ENCODE results near the gene ABCA1.

Gene ABCA1

GRCh38 chr9:104883169-104883568 is 44.8 kb downstream of the ABCA1 start:
- Histone ChIP-seq H3K27me3 (replicated peaks in 2 of 5; ENCODE audit: control insufficient read depth in 4 of 5, insufficient read depth in 5 of 5, low read length in 4 of 5) (no peaks in the 10 kb centered on the region), H3K27ac (ENCODE audit: insufficient read depth in 1 of 2, low read depth in 1 of 2, low read length in 2 of 2, poor library complexity in 1 of 2, severe bottlenecking in 2 of 2) (no peak overlapping the region), H3K4me1 (ENCODE audit: control extremely low read depth in 1 of 4, control insufficient read depth in 4 of 4, insufficient read depth in 4 of 4, low read length in 3 of 4) (no peaks in the 10 kb centered on the region), H3K36me3 (ENCODE audit: control insufficient read depth in 4 of 4, insufficient read depth in 4 of 4, low read length in 3 of 4) (peaks cover 0 to 8% (median 4%) of the 10 kb centered on the region in 4 experiments), H3K4me3 (ENCODE audit: control insufficient read depth in 1 of 7, extremely low read depth in 1 of 7, insufficient read depth in 4 of 7, low read depth in 2 of 7, low read length in 6 of 7) (no peak overlapping the region), H3K9me3 (ENCODE audit: control extremely low read depth in 1 of 5, control insufficient read depth in 4 of 5, insufficient read depth in 2 of 5, low read depth in 1 of 5, low read length in 4 of 5) (no peaks in the 10 kb centered on the region)
- 100% methylated on average over 2 of the region's 2 CpGs for WGBS (ENCODE audit: insufficient coverage)
- ChIA-PET POLR2A (no interaction called here), CTCF (interaction anchor here (0.6 to 1.4 kb wide), 5 partner anchors 10 to 27 kb away, joined by 3 to 4 read pairs (median 3); no protein-coding TSS in a partner anchor)
- DNase-seq, result no peak

GRCh38 chr9:104882566-104882965 is 45.4 kb downstream of the ABCA1 start:
- no peaks in the 10 kb centered on the region for H3K9me3 ChIP-seq (ENCODE audit: control extremely low read depth in 1 of 5, control insufficient read depth in 4 of 5, insufficient read depth in 2 of 5, low read depth in 1 of 5, low read length in 4 of 5)
- POLR2A ChIA-PET, result no interaction called here
- H3K4me1 ChIP-seq (ENCODE audit: control extremely low read depth in 1 of 4, control insufficient read depth in 4 of 4, insufficient read depth in 4 of 4, low read length in 3 of 4), result no peaks in the 10 kb centered on the region
- no peak overlapping the region for H3K4me3 ChIP-seq (ENCODE audit: control insufficient read depth in 1 of 7, extremely low read depth in 1 of 7, insufficient read depth in 4 of 7, low read depth in 2 of 7, low read length in 6 of 7)
- H3K27ac ChIP-seq (ENCODE audit: insufficient read depth in 1 of 2, low read depth in 1 of 2, low read length in 2 of 2, poor library complexity in 1 of 2, severe bottlenecking in 2 of 2), result no peak overlapping the region
- no peak for DNase-seq
- H3K27me3 ChIP-seq (replicated peaks in 2 of 5; ENCODE audit: control insufficient read depth in 4 of 5, insufficient read depth in 5 of 5, low read length in 4 of 5), result no peaks in the 10 kb centered on the region
- CTCF ChIA-PET, result interaction anchor here (0.6 to 1.4 kb wide), 3 partner anchors 10 to 28 kb away, joined by 3 to 4 read pairs (median 4); no protein-coding TSS in a partner anchor
- peaks cover 0 to 8% (median 3%) of the 10 kb centered on the region in 4 experiments for H3K36me3 ChIP-seq (ENCODE audit: control insufficient read depth in 4 of 4, insufficient read depth in 4 of 4, low read length in 3 of 4)

GRCh38 chr9:104882086-104882485 is 45.9 kb downstream of the ABCA1 start:
- 100% methylated on average over 4 of the region's 4 CpGs for WGBS (ENCODE audit: insufficient coverage)
- ChIA-PET CTCF (interaction anchor here (0.8 to 1.0 kb wide), 2 partner anchors 28 to 278 kb away, joined by 3 read pairs; no protein-coding TSS in a partner anchor), POLR2A (no interaction called here)
- Histone ChIP-seq H3K4me1 (ENCODE audit: control extremely low read depth in 1 of 4, control insufficient read depth in 4 of 4, insufficient read depth in 4 of 4, low read length in 3 of 4) (no peaks in the 10 kb centered on the region), H3K27ac (ENCODE audit: insufficient read depth in 1 of 2, low read depth in 1 of 2, low read length in 2 of 2, poor library complexity in 1 of 2, severe bottlenecking in 2 of 2) (no peak overlapping the region), H3K27me3 (replicated peaks in 2 of 5; ENCODE audit: control insufficient read depth in 4 of 5, insufficient read depth in 5 of 5, low read length in 4 of 5) (no peaks in the 10 kb centered on the region), H3K36me3 (ENCODE audit: control insufficient read depth in 4 of 4, insufficient read depth in 4 of 4, low read length in 3 of 4) (peaks cover 0 to 8% (median 3%) of the 10 kb centered on the region in 4 experiments), H3K4me3 (ENCODE audit: control insufficient read depth in 1 of 7, extremely low read depth in 1 of 7, insufficient read depth in 4 of 7, low read depth in 2 of 7, low read length in 6 of 7) (no peak overlapping the region), H3K9me3 (ENCODE audit: control extremely low read depth in 1 of 5, control insufficient read depth in 4 of 5, insufficient read depth in 2 of 5, low read depth in 1 of 5, low read length in 4 of 5) (no peaks in the 10 kb centered on the region)
- no peak for DNase-seq

- no peaks in the 10 kb centered on the region for H3K4me1 ChIP-seq (ENCODE audit: control extremely low read depth in 1 of 4, control insufficient read depth in 4 of 4, insufficient read depth in 4 of 4, low read length in 3 of 4)
- 97% methylated on average over 3 of the region's 5 CpGs for WGBS (ENCODE audit: insufficient coverage)
- no peak overlapping the region for H3K27ac ChIP-seq (ENCODE audit: insufficient read depth in 1 of 2, low read depth in 1 of 2, low read length in 2 of 2, poor library complexity in 1 of 2, severe bottlenecking in 2 of 2)
- POLR2A ChIA-PET, result interaction anchor here (1.1 kb wide), 1 partner anchor 21 kb away, joined by 3 read pairs; no protein-coding TSS in a partner anchor
- CTCF ChIA-PET, result interaction anchor here (0.6 to 1.2 kb wide), 2 partner anchors 19 to 288 kb away, joined by 3 to 4 read pairs; no protein-coding TSS in a partner anchor
- no peaks in the 10 kb centered on the region for H3K9me3 ChIP-seq (ENCODE audit: control extremely low read depth in 1 of 5, control insufficient read depth in 4 of 5, insufficient read depth in 2 of 5, low read depth in 1 of 5, low read length in 4 of 5)
- peaks cover 0 to 7% (median 0%) of the 10 kb centered on the region in 4 experiments for H3K36me3 ChIP-seq (ENCODE audit: control insufficient read depth in 4 of 4, insufficient read depth in 4 of 4, low read length in 3 of 4)
- H3K27me3 ChIP-seq (replicated peaks in 2 of 5; ENCODE audit: control insufficient read depth in 4 of 5, insufficient read depth in 5 of 5, low read length in 4 of 5), result no peaks in the 10 kb centered on the region
- no peak overlapping the region for H3K4me3 ChIP-seq (ENCODE audit: control insufficient read depth in 1 of 7, extremely low read depth in 1 of 7, insufficient read depth in 4 of 7, low read depth in 2 of 7, low read length in 6 of 7)
- DNase-seq, result no peak
Observed at GRCh38 chr9:104879555-104880309, 48.2 kb downstream of the ABCA1 start.

- no peak overlapping the region for H3K4me3 ChIP-seq (ENCODE audit: control insufficient read depth in 1 of 7, extremely low read depth in 1 of 7, insufficient read depth in 4 of 7, low read depth in 2 of 7, low read length in 6 of 7)
- no peak for DNase-seq
- no peak overlapping the region for H3K27ac ChIP-seq (ENCODE audit: insufficient read depth in 1 of 2, low read depth in 1 of 2, low read length in 2 of 2, poor library complexity in 1 of 2, severe bottlenecking in 2 of 2)
- POLR2A ChIA-PET, result no interaction called here
- peaks cover 0 to 2% (median 0%) of the 10 kb centered on the region in 4 experiments for H3K36me3 ChIP-seq (ENCODE audit: control insufficient read depth in 4 of 4, insufficient read depth in 4 of 4, low read length in 3 of 4)
- CTCF ChIA-PET, result interaction anchor here (0.6 to 1.4 kb wide), 4 partner anchors 12 to 255 kb away, joined by 3 to 5 read pairs (median 3); no protein-coding TSS in a partner anchor
- WGBS (ENCODE audit: insufficient coverage), result no CpG with 5 or more reads among the region's 1 CpG
- H3K9me3 ChIP-seq (ENCODE audit: control extremely low read depth in 1 of 5, control insufficient read depth in 4 of 5, insufficient read depth in 2 of 5, low read depth in 1 of 5, low read length in 4 of 5), result no peaks in the 10 kb centered on the region
- H3K4me1 ChIP-seq (ENCODE audit: control extremely low read depth in 1 of 4, control insufficient read depth in 4 of 4, insufficient read depth in 4 of 4, low read length in 3 of 4), result peaks cover 0 to 6% (median 0%) of the 10 kb centered on the region in 4 experiments
- H3K27me3 ChIP-seq (replicated peaks in 2 of 5; ENCODE audit: control insufficient read depth in 4 of 5, insufficient read depth in 5 of 5, low read length in 4 of 5), result no peaks in the 10 kb centered on the region
Observed at GRCh38 chr9:104876587-104876986, 51.4 kb downstream of the ABCA1 start.

GRCh38 chr9:104875897-104876296 is 52.1 kb downstream of the ABCA1 start:
- no peaks in the 10 kb centered on the region for H3K27me3 ChIP-seq (replicated peaks in 2 of 5; ENCODE audit: control insufficient read depth in 4 of 5, insufficient read depth in 5 of 5, low read length in 4 of 5)
- no peak overlapping the region for H3K27ac ChIP-seq (ENCODE audit: insufficient read depth in 1 of 2, low read depth in 1 of 2, low read length in 2 of 2, poor library complexity in 1 of 2, severe bottlenecking in 2 of 2)
- H3K4me1 ChIP-seq (ENCODE audit: control extremely low read depth in 1 of 4, control insufficient read depth in 4 of 4, insufficient read depth in 4 of 4, low read length in 3 of 4), result peaks cover 0 to 6% (median 0%) of the 10 kb centered on the region in 4 experiments
- no peak overlapping the region for H3K4me3 ChIP-seq (ENCODE audit: control insufficient read depth in 1 of 7, extremely low read depth in 1 of 7, insufficient read depth in 4 of 7, low read depth in 2 of 7, low read length in 6 of 7)
- no peaks in the 10 kb centered on the region for H3K9me3 ChIP-seq (ENCODE audit: control extremely low read depth in 1 of 5, control insufficient read depth in 4 of 5, insufficient read depth in 2 of 5, low read depth in 1 of 5, low read length in 4 of 5)
- ChIA-PET CTCF (interaction anchor here (1.0 to 1.4 kb wide), 3 partner anchors 11 to 50 kb away, joined by 3 to 5 read pairs (median 3); no protein-coding TSS in a partner anchor), POLR2A (no interaction called here)
- 94% methylated on average over 4 of the region's 4 CpGs for WGBS (ENCODE audit: insufficient coverage)
- no peak for DNase-seq
- H3K36me3 ChIP-seq (ENCODE audit: control insufficient read depth in 4 of 4, insufficient read depth in 4 of 4, low read length in 3 of 4), result peaks cover 0 to 2% (median 0%) of the 10 kb centered on the region in 4 experiments

GRCh38 chr9:104875320-104875719 is 52.6 kb downstream of the ABCA1 start:
- no peak overlapping the region for H3K4me3 ChIP-seq (ENCODE audit: control insufficient read depth in 1 of 7, extremely low read depth in 1 of 7, insufficient read depth in 4 of 7, low read depth in 2 of 7, low read length in 6 of 7)
- ChIA-PET CTCF (no interaction called here), POLR2A (no interaction called here)
- H3K27me3 ChIP-seq (replicated peaks in 2 of 5; ENCODE audit: control insufficient read depth in 4 of 5, insufficient read depth in 5 of 5, low read length in 4 of 5), result no peaks in the 10 kb centered on the region
- H3K9me3 ChIP-seq (ENCODE audit: control extremely low read depth in 1 of 5, control insufficient read depth in 4 of 5, insufficient read depth in 2 of 5, low read depth in 1 of 5, low read length in 4 of 5), result no peaks in the 10 kb centered on the region
- DNase-seq, result no peak
- no peaks in the 10 kb centered on the region for H3K36me3 ChIP-seq (ENCODE audit: control insufficient read depth in 4 of 4, insufficient read depth in 4 of 4, low read length in 3 of 4)
- peaks cover 0 to 6% (median 0%) of the 10 kb centered on the region in 4 experiments for H3K4me1 ChIP-seq (ENCODE audit: control extremely low read depth in 1 of 4, control insufficient read depth in 4 of 4, insufficient read depth in 4 of 4, low read length in 3 of 4)
- H3K27ac ChIP-seq (ENCODE audit: insufficient read depth in 1 of 2, low read depth in 1 of 2, low read length in 2 of 2, poor library complexity in 1 of 2, severe bottlenecking in 2 of 2), result no peak overlapping the region
- 100% methylated on average over 2 of the region's 3 CpGs for WGBS (ENCODE audit: insufficient coverage)
